HG03095 (cell line): ENCODE data around the gene HENMT1.
"Not testable (repeated sequence)": the region's sequence is repeated elsewhere in the genome, so short reads cannot be mapped to it uniquely, and the experiment has no call there.

Experiments
- ATAC-seq: cut with Tn5 transposase; IDR thresholded peaks from one replicate; pipeline ENCODE4 v1.9.1; 2021; ENCODE audit warnings: moderate library complexity; ENCODE audit not compliant: unreplicated experiment

The HENMT1 gene

DNA sequence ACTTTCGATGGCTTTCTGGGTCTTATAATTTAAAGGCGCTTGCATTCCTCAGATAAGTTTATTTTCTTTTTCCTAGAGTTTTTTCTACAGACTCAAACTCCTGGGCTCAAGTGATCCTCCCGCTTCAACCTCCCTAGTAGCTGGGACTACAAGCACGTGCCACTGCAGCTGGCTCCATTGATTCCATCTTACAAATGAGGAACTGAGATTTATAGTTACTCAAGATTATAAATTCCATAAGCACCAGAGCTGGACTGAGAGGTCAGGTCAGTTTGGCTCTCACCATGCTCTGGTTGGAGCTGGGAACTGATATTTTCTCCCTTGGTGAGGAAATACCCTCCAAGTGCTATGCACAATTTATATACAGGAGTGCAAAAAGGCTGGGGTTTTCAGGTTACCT, 17.8 kb upstream of the HENMT1 start:
- no peak for ATAC-seq

GRCh38 chr1:108671143-108671542, 10.2 kb upstream of the HENMT1 start:
- ATAC-seq = no peak

- ATAC-seq = no peak
Measured at GRCh38 chr1:108670131-108670773, 9.4 kb upstream of the HENMT1 start.

GRCh38 chr1:108669679-108670078, 8.8 kb upstream of the HENMT1 start:
- ATAC-seq = no peak

GRCh38 chr1:108668777-108669176, 7.9 kb upstream of the HENMT1 start:
- ATAC-seq = no peak

- not testable (repeated sequence) for ATAC-seq
Measured at GRCh38 chr1:108667422-108667821, 6.5 kb upstream of the HENMT1 start.

DNA sequence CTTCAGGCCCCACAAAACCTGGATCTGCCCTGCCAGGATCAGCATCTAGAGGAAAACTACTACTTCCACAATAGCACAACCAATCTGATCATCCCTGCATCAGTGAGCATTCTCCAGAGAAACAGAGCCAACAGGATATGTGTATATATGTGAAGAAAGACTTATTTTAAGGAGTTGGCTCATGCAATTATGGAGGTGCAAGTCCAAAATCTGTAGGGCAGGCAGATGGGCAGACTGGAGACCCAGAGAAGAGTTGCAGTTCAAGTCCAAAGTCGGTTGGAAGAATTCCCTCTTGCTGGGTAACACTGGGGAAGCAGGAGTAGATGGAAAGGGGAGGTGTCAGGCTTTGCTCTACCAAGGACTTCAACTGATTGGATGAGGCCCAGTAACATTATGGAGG, 4.9 kb upstream of the HENMT1 start:
- no peak for ATAC-seq

DNA sequence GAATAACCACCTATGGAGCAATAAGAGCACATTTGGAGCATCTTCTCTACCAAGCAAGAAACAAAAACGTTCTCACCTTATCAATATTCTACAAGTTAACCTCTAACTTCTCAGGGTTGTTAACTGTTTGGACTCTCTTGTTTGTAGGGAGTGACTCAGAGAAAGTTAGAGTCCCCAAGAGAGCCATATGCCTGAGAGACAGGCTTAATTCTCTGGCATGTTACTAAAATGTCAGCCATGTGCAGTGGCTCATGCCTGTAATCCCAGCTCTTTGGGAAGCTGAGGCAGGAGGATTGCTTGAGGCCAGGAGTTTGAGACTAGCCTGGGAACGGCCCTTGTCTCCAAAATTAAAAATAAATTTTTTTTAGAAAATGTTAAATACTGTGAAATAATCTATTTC, 4.2 kb upstream of the HENMT1 start:
- no peak for ATAC-seq

DNA sequence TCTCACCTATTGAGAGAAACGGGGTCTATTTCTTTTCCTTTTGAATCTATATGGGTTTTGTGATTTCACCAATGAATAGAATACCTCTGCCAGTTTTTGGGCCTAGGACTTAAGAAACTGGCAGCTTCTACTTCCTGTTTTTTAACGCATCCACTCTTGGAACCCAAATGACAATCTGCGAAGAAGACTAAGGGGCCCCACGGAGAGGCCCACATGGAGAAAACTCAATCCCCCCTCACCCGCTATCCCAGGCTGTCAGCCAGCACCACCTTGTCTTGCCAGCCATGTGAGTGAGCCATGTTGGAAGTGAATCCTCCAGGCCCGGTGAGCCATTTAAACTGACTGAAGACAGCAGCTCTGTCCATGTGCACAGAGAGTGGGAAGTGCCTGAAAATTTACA, 3.6 kb upstream of the HENMT1 start:
- no peak for ATAC-seq

GRCh38 chr1:108663074-108663473, 2.2 kb upstream of the HENMT1 start:
- no peak for ATAC-seq

GRCh38 chr1:108657356-108658080, 3.4 kb downstream of the HENMT1 start:
- no peak for ATAC-seq

GRCh38 chr1:108653431-108654105, 7.3 kb downstream of the HENMT1 start:
- ATAC-seq = no peak

DNA sequence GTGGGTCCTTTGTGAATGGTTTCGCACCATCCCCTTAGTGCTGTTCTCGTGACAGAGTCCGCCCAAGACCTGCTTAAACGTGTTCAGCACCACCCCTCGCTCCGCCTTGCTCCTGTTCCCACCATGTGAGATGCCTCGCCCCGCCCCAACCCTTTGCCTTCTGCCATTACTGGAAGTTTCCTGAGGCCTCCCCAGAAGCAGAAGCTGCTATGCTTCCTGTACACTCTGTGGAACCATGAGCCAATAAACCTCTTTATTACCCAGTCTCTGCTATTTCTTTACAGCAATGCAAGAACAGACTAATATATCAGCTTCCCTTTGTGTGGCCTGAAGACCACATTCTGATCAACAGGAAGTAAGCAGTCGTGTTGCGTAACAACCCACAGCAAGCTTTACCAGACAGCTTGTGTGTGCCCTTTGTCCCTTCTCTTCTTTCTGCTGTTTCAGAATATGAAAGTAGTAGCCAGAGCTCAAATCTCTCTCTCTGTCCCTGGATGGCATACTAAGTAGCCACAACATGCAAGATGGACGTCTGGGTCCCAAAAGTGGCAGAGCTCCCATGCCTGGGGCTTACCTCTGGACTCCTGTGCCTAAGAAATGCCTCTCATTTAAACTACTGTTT, 14.1 kb downstream of the HENMT1 start:
- no peak for ATAC-seq

DNA sequence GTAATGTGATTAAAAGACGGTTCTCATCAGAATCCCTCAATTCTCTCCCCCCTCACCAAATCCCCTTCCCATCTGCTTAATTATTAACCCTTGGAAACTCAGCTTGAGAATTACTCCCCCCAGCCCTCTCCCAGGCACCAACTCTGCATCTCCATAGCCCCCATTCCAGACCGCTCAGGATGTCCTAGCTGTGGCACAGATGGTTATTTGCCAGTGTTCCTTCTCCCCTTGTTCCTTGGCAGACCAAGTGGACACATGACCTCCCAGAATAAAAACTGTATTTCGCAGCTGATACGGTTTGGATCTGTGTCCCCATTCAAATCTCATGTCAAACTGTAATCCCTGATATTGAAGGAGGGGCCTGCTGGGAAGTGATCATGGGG, 14.6 kb downstream of the HENMT1 start:
- ATAC-seq = no peak

GRCh38 chr1:108645564-108646184, 15.2 kb downstream of the HENMT1 start:
- no peak for ATAC-seq

DNA sequence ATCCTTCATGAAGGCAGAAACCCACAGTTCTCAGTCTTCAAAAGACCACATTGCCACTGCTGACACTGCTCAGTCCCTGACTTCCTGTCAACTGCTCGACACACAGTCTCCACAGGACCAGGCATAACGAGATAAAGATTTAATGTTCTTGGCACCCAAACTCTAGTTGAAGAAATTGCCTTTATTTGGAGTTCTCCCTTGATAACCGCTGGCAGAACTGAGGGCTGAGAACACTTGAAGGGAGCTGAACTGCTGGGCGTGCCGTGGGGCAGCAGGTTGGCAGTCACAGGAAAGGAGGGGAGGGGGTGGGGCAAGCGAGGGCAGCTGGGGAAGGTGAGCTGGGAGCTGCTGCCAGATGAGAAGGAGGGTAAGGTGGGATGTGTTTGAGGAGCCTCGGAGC, 15.9 kb downstream of the HENMT1 start:
- ATAC-seq = no peak

GRCh38 chr1:108643492-108644335, 17.2 kb downstream of the HENMT1 start:
- ATAC-seq = no peak

- ATAC-seq = not testable (repeated sequence)
Measured at GRCh38 chr1:108640863-108641262, 20.0 kb downstream of the HENMT1 start.

GRCh38 chr1:108639899-108640560, 20.9 kb downstream of the HENMT1 start:
- no peak for ATAC-seq

DNA sequence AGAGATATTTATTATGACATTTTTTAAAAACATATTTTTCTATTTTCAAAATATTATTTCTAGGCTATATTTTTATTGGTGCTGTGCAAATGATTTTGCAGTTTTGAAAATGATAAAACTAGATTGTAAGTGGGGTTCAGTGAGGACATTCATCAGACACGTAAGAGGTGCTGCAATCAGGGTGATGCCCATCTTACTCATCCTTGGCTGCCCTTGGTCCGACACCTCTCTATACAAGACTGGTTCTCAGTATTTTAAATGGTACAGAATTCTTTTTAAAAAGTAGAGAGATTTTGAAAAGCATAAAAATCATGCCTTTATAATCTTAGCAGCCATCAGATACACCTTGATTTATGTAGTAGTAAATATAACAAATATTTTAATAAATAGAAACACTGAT, 24.0 kb downstream of the HENMT1 start:
- no peak for ATAC-seq
